ENCODE results near the gene STRN4. TPM values are rescaled to one million over a fixed set of nuclear protein-coding genes. Genes with fewer than 3 reads are reported as not detected.

Gene STRN4
- total RNA-seq, 1 experiment from 2014 or later = 107 TPM

DNA sequence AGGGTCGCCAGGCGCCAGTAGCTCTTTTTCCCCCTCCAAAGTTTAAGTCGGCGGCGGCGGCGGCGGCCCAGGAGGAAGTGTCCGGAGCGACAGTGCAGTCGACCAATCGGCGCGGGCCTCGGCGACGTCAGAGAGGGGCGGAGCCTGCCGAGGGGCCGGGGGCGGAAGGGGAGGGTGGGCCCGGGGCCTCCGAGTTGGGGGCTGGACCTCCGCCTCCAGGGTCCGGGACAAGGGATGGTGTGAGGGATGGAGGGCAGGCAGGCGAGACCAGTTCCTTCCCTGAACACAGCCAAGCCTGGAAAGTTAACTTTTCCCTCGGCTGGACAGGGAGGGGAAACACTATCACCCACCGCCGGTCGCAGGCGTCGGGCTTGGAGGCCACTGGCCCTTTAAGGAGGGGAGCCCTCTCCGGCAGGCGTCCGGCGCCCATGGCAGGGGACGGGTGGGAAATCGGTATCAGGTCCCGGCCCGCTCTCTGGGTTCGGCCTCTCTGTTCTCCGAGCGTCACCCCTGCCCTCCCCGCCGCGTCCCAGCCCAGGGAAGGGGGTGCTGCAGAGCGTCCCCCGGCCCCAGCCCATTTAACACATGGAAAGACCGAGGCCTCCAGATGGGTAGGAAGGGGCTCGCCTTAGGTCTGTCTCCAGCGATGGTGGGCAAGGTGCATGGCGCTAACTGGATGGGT, 29.1 kb downstream of the STRN4 start, which contains the start of gene PRKD2:
Gene PRKD2 (minus strand): TSS at position 81 of the 682 bp plus-strand sequence. CDS start 744 bp downstream, outside the sequence.
- peaks cover 27% of the 10 kb centered on the region for H3K79me2 ChIP-seq (ENCODE audit: insufficient read depth, low read length)
- DNase-seq (ENCODE audit: low read depth, low spot score) (no peak), ATAC-seq (peak; percentile 68)
- peak within 1 kb of the TSS; percentile 92 for H3K4me2 ChIP-seq (ENCODE audit: low read length)
- ChIA-PET POLR2A (interaction anchor here (0.7 to 1.4 kb wide), 2 partner anchors 15 to 24 kb away, joined by 3 to 5 read pairs; no protein-coding TSS in a partner anchor), RAD21 (ENCODE audit: low non-redundant PET in 1 of 2, low total read pairs in 2 of 2, uncharacterized antibody in 2 of 2, unreplicated experiment in 2 of 2) (no interaction called here), CTCF (interaction anchor here (0.6 to 1.9 kb wide), 3 partner anchors 10 to 44 kb away, joined by 3 to 5 read pairs (median 4); no protein-coding TSS in a partner anchor)
- intact Hi-C loops (cut with micrococcal nuclease) = no loop called here
- H3K9me3 ChIP-seq (ENCODE audit: control insufficient read depth in 1 of 2, insufficient read depth in 1 of 2, low read depth in 1 of 2, low read length in 2 of 2) = no peaks in the 10 kb centered on the region
- peak within 1 kb of the TSS; percentile 90 for H3K27ac ChIP-seq (ENCODE audit: low read depth, low read length)
- no peaks in the 10 kb centered on the region for H3K9me2 ChIP-seq (ENCODE audit: insufficient read depth)
- H3K4me1 ChIP-seq (ENCODE audit: control insufficient read depth in 1 of 2, insufficient read depth in 2 of 2, low read length in 2 of 2) = peaks cover 10 to 36% of the 10 kb centered on the region in 2 experiments; a peak in 3 of 4 replicates
- peak within 1 kb of the TSS; percentile 84 for H3K9ac ChIP-seq (ENCODE audit: low read length)
- H3K36me3 ChIP-seq (ENCODE audit: control insufficient read depth in 1 of 2, insufficient read depth in 2 of 2, low read length in 2 of 2) = peaks cover 2 to 23% of the 10 kb centered on the region in 2 experiments; a peak in 3 of 4 replicates
- no peak for TF ChIP-seq RAD21 (IDR thresholded peaks at IDR 0.05; ENCODE audit: low read depth)
- TF ChIP-seq SIN3A (IDR thresholded peaks at IDR 0.05; ENCODE audit: low read depth) = no peak
- peak; percentile 71 for TF ChIP-seq SP1 (IDR thresholded peaks at IDR 0.05; ENCODE audit: low read depth)
- TF ChIP-seq EGR1 (IDR thresholded peaks at IDR 0.05; ENCODE audit: low read depth) = no peak
- peak; percentile 56 for TF ChIP-seq POLR2AphosphoS5 (IDR thresholded peaks at IDR 0.05; ENCODE audit: low read depth, low read length)
- TF ChIP-seq MAX (IDR thresholded peaks at IDR 0.05) = 0 out of 2 replicates have a peak, but pooled peaks have one; percentile 7
- TF ChIP-seq, protein P1, sequence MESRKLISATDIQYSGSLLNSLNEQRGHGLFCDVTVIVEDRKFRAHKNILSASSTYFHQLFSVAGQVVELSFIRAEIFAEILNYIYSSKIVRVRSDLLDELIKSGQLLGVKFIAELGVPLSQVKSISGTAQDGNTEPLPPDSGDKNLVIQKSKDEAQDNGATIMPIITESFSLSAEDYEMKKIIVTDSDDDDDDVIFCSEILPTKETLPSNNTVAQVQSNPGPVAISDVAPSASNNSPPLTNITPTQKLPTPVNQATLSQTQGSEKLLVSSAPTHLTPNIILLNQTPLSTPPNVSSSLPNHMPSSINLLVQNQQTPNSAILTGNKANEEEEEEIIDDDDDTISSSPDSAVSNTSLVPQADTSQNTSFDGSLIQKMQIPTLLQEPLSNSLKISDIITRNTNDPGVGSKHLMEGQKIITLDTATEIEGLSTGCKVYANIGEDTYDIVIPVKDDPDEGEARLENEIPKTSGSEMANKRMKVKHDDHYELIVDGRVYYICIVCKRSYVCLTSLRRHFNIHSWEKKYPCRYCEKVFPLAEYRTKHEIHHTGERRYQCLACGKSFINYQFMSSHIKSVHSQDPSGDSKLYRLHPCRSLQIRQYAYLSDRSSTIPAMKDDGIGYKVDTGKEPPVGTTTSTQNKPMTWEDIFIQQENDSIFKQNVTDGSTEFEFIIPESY (IDR thresholded peaks at IDR 0.05; ENCODE audit: extremely low read depth, insufficient replicate concordance, low read length) = no peak
- no peaks in the 10 kb centered on the region for H3K27me3 ChIP-seq (ENCODE audit: insufficient read depth, low read length)
- no peaks in the 10 kb centered on the region for H4K20me1 ChIP-seq (ENCODE audit: insufficient read depth)
- H2AFZ ChIP-seq (ENCODE audit: low read depth, low read length, poor library complexity, severe bottlenecking) = no peak within 1 kb of the TSS
- peak within 1 kb of the TSS; percentile 82 to 90 for H3K4me3 ChIP-seq (replicated peaks in 1 of 2; ENCODE audit: low read depth in 1 of 2, low read length in 2 of 2)
- BruUV-seq (replicated peaks) = no TSS peak
